GM20000 (cell line): ENCODE data around the gene CCDC154.
A peak's percentile ranks its signal among the peaks of the same experiment; 100 is the strongest.

Source experiments
- DNase-seq: peaks from one replicate; pipeline ENCODE4 v3.0.0; 2012; ENCODE audit warnings: low spot score
- TF ChIP-seq, protein P1 (sequence below): IDR thresholded peaks from 2 replicates; pipeline ENCODE4 v1.5.1; 2012; ENCODE audit warnings: mild to moderate bottlenecking, control low read depth; ENCODE audit errors: extremely low read depth, missing control alignments

CCDC154 gene

DNA sequence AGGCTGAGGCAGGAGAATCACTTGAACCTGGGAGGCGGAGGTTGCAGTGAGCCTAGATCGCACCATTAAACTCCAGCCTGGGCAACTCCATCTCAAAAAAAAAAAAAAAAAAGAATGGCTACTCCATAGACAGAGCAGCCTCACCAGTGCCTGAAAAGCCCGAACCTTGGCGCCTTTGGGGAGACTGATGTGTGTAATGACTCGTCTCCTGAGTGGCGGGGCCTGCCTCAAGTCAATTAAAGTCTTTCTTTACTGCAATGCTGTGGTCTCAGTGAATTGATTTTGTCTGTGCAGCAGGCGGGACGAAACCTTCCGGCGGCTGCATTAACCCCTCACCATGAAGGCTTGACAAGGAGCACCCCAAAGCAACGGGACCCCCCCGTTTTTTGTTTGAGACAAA is 20.3 kb downstream of the CCDC154 start:
- TF ChIP-seq, protein P1, sequence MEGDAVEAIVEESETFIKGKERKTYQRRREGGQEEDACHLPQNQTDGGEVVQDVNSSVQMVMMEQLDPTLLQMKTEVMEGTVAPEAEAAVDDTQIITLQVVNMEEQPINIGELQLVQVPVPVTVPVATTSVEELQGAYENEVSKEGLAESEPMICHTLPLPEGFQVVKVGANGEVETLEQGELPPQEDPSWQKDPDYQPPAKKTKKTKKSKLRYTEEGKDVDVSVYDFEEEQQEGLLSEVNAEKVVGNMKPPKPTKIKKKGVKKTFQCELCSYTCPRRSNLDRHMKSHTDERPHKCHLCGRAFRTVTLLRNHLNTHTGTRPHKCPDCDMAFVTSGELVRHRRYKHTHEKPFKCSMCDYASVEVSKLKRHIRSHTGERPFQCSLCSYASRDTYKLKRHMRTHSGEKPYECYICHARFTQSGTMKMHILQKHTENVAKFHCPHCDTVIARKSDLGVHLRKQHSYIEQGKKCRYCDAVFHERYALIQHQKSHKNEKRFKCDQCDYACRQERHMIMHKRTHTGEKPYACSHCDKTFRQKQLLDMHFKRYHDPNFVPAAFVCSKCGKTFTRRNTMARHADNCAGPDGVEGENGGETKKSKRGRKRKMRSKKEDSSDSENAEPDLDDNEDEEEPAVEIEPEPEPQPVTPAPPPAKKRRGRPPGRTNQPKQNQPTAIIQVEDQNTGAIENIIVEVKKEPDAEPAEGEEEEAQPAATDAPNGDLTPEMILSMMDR, result no peak

DNA sequence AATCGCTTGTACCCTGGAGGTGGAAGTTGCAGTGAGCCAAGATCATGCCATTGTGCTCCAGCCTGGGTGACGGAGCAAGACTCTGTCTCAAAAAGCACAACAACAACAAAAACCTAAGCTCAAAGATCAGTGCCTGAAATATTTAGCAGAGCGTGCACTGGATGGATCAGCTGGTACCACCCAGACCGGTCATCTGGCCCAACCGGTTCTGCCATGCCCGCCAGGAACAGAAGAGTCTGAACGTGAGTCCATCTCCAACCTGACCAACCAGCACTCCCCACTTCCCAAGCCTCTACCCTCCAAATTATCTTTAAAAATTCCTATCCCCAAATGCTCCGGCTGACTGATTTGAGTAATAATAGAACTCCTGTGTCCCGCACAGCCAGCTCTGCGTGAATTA is 22.3 kb downstream of the CCDC154 start:
- TF ChIP-seq, protein P1, result no peak
- no peak for DNase-seq

More for the DNA sequence above, 20.3 kb downstream of the CCDC154 start:
- no peak for DNase-seq

DNA sequence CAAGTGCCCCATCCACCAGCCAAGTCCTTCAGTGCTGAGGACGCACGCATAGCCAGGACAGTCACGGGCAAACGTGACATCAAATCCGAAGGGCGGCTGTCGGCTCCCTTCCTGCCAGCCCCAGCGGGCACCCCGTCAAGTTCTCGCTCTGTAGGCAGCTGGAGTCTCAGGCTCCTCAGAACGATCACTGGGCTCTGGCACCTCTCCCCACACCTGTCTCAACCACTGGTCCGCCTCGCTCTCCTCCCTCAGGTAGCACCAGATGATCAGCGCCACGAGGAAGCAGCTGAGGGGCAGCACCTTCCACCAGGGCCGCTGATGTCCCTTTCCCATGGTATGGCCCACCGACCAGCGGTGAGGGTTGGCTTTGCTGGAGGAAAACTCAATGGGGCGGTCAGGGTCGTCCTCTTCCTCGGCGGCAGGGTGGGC is 24.2 kb downstream of the CCDC154 start:
- DNase-seq, result no peak
- TF ChIP-seq, protein P1, result no peak

DNA sequence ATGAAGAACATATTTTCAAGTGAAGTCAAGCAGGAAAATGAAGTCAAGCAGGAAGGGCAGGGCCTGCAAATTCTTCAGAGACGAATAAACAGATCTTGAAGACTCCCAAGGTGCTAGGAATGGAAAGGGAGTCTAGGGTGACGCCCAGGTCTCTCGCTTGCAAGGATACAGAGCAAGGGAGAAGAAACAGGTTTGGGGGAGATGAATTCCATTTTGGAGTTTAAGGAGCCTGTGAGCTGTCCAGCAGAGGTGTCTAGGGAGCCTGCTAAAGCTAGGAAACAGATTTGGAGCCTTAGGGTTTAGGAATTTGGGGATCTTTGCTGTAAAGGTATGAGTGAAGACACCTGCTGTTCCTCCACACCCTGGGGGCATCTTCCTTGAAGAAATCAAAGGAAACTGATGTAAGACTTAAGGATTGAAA is 27.8 kb downstream of the CCDC154 start:
- DNase-seq, result no peak
- TF ChIP-seq, protein P1, result no peak

DNA sequence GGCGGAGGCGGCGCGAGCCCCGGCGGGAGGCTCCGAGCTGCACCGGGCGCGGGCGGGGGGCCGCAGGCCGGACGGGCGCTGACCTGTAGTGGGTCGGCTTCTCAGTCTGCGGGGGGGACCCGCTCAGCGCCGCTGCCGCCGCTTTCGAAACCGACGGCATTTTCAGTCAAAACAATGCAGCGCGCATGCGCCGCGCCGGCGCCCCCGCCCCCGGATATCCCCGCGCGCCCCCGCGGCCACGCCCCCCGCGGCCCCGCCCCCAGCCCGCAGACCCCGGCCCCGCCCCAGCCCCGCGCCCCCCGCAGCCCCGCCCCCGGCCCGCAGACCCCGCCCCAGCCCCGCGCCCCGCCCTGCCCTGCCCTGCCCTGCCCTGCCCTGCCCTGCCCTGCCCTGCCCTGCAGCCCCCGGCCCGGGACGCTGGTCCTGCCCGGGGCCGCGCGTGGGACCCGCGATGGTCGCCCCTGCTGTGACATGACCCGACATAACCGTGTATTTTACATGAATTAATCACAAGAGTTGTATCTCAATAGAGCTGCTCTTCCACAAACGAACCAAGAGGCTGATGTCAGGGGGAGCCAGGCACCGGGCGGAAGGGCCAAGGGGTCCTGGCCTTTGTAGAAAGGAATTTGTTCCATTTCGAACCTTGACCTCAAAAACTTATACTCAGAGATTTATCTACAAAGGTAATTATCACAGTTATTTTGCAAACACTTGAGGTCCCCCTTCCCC is 29.7 kb downstream of the CCDC154 start, which contains the start of gene UNKL:
UNKL (minus strand) TSS at position 173 of the 729 bp plus-strand sequence; CDS start at position 160, 13 bp downstream.
- TF ChIP-seq, protein P1, result no peak
- DNase-seq, result peak; percentile 97

DNA sequence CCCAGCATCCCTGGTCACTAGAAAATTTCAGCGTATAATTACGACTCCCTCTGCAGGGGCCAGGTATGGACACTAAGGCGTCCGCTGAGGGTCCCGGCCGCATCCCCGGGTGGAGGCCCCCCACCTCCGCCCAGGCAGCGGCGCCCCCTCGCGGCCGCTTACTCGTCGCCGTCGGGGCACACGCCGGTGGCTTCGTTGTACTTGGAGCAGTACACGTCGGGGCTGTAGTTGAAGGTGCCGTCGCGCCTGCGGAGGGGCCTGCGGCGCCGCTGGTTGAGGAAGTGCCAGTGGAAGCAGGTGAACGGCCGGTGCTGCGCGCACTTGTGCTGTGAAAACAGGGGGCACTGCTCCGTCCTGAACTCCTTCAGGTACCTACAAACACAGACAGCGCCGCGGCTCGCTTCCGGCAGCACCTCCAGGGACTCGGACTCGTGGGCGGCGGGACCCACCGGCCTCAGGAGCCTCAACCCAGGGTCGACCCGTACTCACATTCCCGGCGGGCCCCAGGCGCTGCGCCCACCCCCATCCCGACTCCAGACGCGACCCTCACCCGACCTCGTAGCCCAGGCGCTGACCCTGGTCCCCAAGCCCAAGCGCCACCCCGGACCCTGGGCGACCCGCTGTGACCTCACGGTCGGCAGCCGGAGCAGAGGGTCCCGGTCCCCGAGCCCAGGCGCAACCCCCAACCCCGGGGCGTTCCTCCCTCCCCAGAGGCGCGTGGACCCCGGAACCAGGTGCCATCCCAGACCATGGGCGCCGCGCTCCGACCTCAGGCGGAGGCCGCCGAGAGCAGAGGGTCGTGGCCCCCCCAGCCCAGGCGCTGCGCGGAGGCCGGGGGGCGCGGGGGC is 30.4 kb downstream of the CCDC154 start:
- TF ChIP-seq, protein P1, result peak; percentile 63
- DNase-seq, result peak; percentile 85

GRCh38 chr16:1412847-1413246 is 31.5 kb downstream of the CCDC154 start:
- DNase-seq, result no peak
- TF ChIP-seq, protein P1, result no peak
